H1 (cell line): ENCODE data around the gene TIFAB. TPM values are rescaled to one million over a fixed set of nuclear protein-coding genes. Genes with fewer than 3 reads are reported as not detected.

Experiments used
- CTCF ChIA-PET: fragments of 300-600 bp; sonication (Branson Sonifier 250); formaldehyde crosslinking; loops from one replicate; lab custom pipeline; 2021; ENCODE audit not compliant: partially characterized antibody; lab: Charles Lee
- POLR2A ChIA-PET: fragments of 300-600 bp; sonication (Branson Sonifier 250); formaldehyde crosslinking; loops from one replicate; lab custom pipeline; 2021; ENCODE audit warnings: inconsistent platforms; ENCODE audit not compliant: partially characterized antibody; lab: Charles Lee
- DNase-seq, 2 experiments: peaks; one replicate each; pipeline versions ENCODE4 v3.0.0 to v3.0.0-alpha.2; 2010 to 2022; ENCODE audit warnings: low spot score in 2 of 2, low read depth in 1 of 2, mixed read lengths in 1 of 2
- FAIRE-seq: peaks from 2 replicates; lab custom pipeline; 2011; peaks lifted over from hg19 to GRCh38; lab: Jason Lieb, UNC
- H2AFZ ChIP-seq: 2 replicates; pipeline ENCODE4 v1.8.1; 2012; ENCODE audit warnings: low read length, inconsistent platforms
- H2AK5ac ChIP-seq: 2 replicates; pipeline ENCODE4 v1.6.1; 2013; ENCODE audit warnings: low read depth, low read length
- H2BK120ac ChIP-seq: replicated peaks from 2 replicates; pipeline ENCODE3; 2013; ENCODE audit warnings: low read depth, low read length, inconsistent platforms
- H2BK12ac ChIP-seq: 2 replicates; pipeline ENCODE4 v1.6.1; 2013; ENCODE audit warnings: low read depth, low read length
- H2BK15ac ChIP-seq: 2 replicates; pipeline ENCODE4 v1.6.1; 2013; ENCODE audit warnings: low read length
- H2BK20ac ChIP-seq: 2 replicates; pipeline ENCODE4 v1.6.1; 2013; ENCODE audit warnings: low read length
- H2BK5ac ChIP-seq: 2 replicates; pipeline ENCODE4 v1.6.1; 2013; ENCODE audit warnings: low read depth, low read length
- H3K14ac ChIP-seq: 2 replicates; pipeline ENCODE4 v1.6.1; 2013; ENCODE audit warnings: inconsistent platforms; ENCODE audit not compliant: insufficient read length
- H3K18ac ChIP-seq: 2 replicates; pipeline ENCODE4 v1.6.1; 2013; ENCODE audit warnings: low read length; ENCODE audit errors: extremely low read depth
- H3K23ac ChIP-seq: 2 replicates; pipeline ENCODE4 v1.6.1; 2013; ENCODE audit warnings: inconsistent platforms; ENCODE audit not compliant: insufficient read length
- H3K23me2 ChIP-seq: 2 replicates; pipeline ENCODE4 v1.6.1; 2013; ENCODE audit warnings: low read depth, low read length
- H3K27ac ChIP-seq: 2 replicates; pipeline ENCODE4 v1.6.1; 2011; ENCODE audit warnings: low read depth, low read length, inconsistent platforms
- H3K27me3 ChIP-seq, 4 experiments: replicated peaks in 1 of 4; 1 replicate in 1 of 4; 2 replicates in 3 of 4; pipeline versions ENCODE4 v1.6.1 to v1.8.1; 2011 to 2013; ENCODE audit warnings: low read length in 3 of 4, mild to moderate bottlenecking in 3 of 4, inconsistent platforms in 2 of 4, mixed read lengths in 2 of 4, moderate library complexity in 1 of 4; ENCODE audit not compliant: control insufficient read depth in 3 of 4, insufficient read depth in 3 of 4; ENCODE audit errors: extremely low read depth in 1 of 4
- H3K36me3 ChIP-seq, 4 experiments: 2 replicates each; pipeline versions ENCODE4 v1.6.1 to v1.8.1; 2011 to 2013; ENCODE audit warnings: mild to moderate bottlenecking in 4 of 4, low read length in 3 of 4, moderate library complexity in 2 of 4, control low read depth in 1 of 4, inconsistent platforms in 1 of 4; ENCODE audit not compliant: insufficient read depth in 4 of 4, control insufficient read depth in 2 of 4
- H3K4ac ChIP-seq: replicated peaks from 2 replicates; pipeline ENCODE3; 2013; ENCODE audit warnings: low read length, low read depth, mixed read lengths, inconsistent platforms; ENCODE audit not compliant: insufficient read length
- H3K4me1 ChIP-seq, 4 experiments: replicated peaks in 1 of 4; 1 replicate in 1 of 4; 2 replicates in 3 of 4; pipeline versions ENCODE4 v1.6.1 to v1.8.1; 2011 to 2013; ENCODE audit warnings: low read length in 3 of 4, inconsistent platforms in 2 of 4, mixed read lengths in 1 of 4; ENCODE audit not compliant: insufficient read depth in 4 of 4, control insufficient read depth in 3 of 4
- H3K4me2 ChIP-seq, 2 experiments: 2 replicates each; pipeline versions ENCODE4 v1.6.1 to v1.8.1; 2011 to 2013; ENCODE audit warnings: low read depth in 2 of 2, low read length in 2 of 2, control low read depth in 1 of 2, inconsistent platforms in 1 of 2, mild to moderate bottlenecking in 1 of 2; ENCODE audit not compliant: insufficient read depth in 1 of 2
- H3K4me3 ChIP-seq, 4 experiments: fragments of 200-600, 300-600 bp in 1 of 4; sonication (generic), shearing (Covaris generic), sonication (Bioruptor Twin) in 1 of 4; 2 replicates each; pipeline versions ENCODE4 v1.5.1 to v1.8.1; 2011 to 2016; ENCODE audit warnings: low read length in 4 of 4, low read depth in 3 of 4, control low read depth in 2 of 4, inconsistent platforms in 2 of 4, mild to moderate bottlenecking in 2 of 4, mixed read lengths in 1 of 4, moderate library complexity in 1 of 4; ENCODE audit not compliant: insufficient read depth in 2 of 4; ENCODE audit errors: extremely low read depth in 1 of 4
- H3K56ac ChIP-seq: replicated peaks from 2 replicates; pipeline ENCODE3; 2013; ENCODE audit warnings: low read depth, mild to moderate bottlenecking, mixed read lengths, low read length, inconsistent platforms; ENCODE audit not compliant: insufficient read length
- H3K79me1 ChIP-seq: 2 replicates; pipeline ENCODE4 v1.6.1; 2013; ENCODE audit warnings: low read depth, low read length, control low read depth
- H3K79me2 ChIP-seq, 2 experiments: 2 replicates each; pipeline versions ENCODE4 v1.6.1 to v1.8.1; 2012 to 2013; ENCODE audit warnings: low read length in 2 of 2, mild to moderate bottlenecking in 2 of 2, inconsistent platforms in 1 of 2; ENCODE audit not compliant: insufficient read depth in 2 of 2, control insufficient read depth in 1 of 2
- H3K9ac ChIP-seq, 4 experiments: replicated peaks in 1 of 4; 1 replicate in 1 of 4; 2 replicates in 3 of 4; pipeline versions ENCODE4 v1.6.1 to v1.8.1; 2011 to 2013; ENCODE audit warnings: low read depth in 3 of 4, low read length in 3 of 4, control low read depth in 2 of 4, mild to moderate bottlenecking in 2 of 4, moderate library complexity in 2 of 4, inconsistent platforms in 1 of 4; ENCODE audit errors: extremely low read depth in 1 of 4
- H3K9me3 ChIP-seq, 2 experiments: 2 replicates each; pipeline versions ENCODE4 v1.6.1 to v1.8.1; 2012 to 2013; ENCODE audit warnings: mild to moderate bottlenecking in 2 of 2, moderate library complexity in 2 of 2, control low read depth in 1 of 2, inconsistent platforms in 1 of 2, low read depth in 1 of 2, low read length in 1 of 2, mixed read lengths in 1 of 2; ENCODE audit not compliant: insufficient read depth in 2 of 2
- H4K20me1 ChIP-seq, 2 experiments: replicated peaks in 1 of 2; 2 replicates each; pipeline versions ENCODE3 to v1.8.1; 2011 to 2013; ENCODE audit warnings: inconsistent platforms in 2 of 2, low read length in 2 of 2, mild to moderate bottlenecking in 1 of 2; ENCODE audit not compliant: insufficient read depth in 2 of 2, control insufficient read depth in 1 of 2
- H4K5ac ChIP-seq: 2 replicates; pipeline ENCODE4 v1.6.1; 2013; ENCODE audit warnings: low read length, low read depth, mixed read lengths, inconsistent platforms; ENCODE audit not compliant: insufficient read length
- H4K8ac ChIP-seq: 2 replicates; pipeline ENCODE4 v1.8.0; 2013; ENCODE audit warnings: mild to moderate bottlenecking, moderate library complexity, low read length, inconsistent platforms; ENCODE audit not compliant: insufficient read depth; ENCODE audit errors: extremely low read depth
- H4K91ac ChIP-seq: replicated peaks from 2 replicates; pipeline ENCODE3; 2013; ENCODE audit warnings: low read length, mixed read lengths, inconsistent platforms; ENCODE audit not compliant: insufficient read length
- ASH2L ChIP-seq: fragments of 200-600, 300-600 bp; sonication (generic); IDR thresholded peaks from one replicate; pipeline ENCODE4 v1.7.1; 2017; ENCODE audit warnings: low read length
- CEBPB ChIP-seq: IDR thresholded peaks from 2 replicates; pipeline ENCODE4 v1.6.1; 2012; ENCODE audit warnings: low read depth, low read length
- GABPA ChIP-seq: IDR thresholded peaks from 2 replicates; pipeline ENCODE4 v1.6.1; 2011; ENCODE audit warnings: mild to moderate bottlenecking, low read length, moderate library complexity, borderline replicate concordance; ENCODE audit not compliant: insufficient read depth
- JUN ChIP-seq: IDR thresholded peaks from 2 replicates; pipeline ENCODE4 v1.6.1; 2011; ENCODE audit warnings: low read depth, mild to moderate bottlenecking, improper control_type of control experiment, low read length
- JUND ChIP-seq: IDR thresholded peaks from 2 replicates; pipeline ENCODE4 v1.6.1; 2011; ENCODE audit warnings: mild to moderate bottlenecking, improper control_type of control experiment, low read length
- POLR2A ChIP-seq, 2 experiments: IDR thresholded peaks; 1 replicate in 1 of 2; 2 replicates in 1 of 2; pipeline ENCODE4 v1.6.1; 2011; ENCODE audit warnings: low read depth in 2 of 2, low read length in 2 of 2, mild to moderate bottlenecking in 2 of 2; ENCODE audit errors: control extremely low read depth in 1 of 2
- POLR2AphosphoS5 ChIP-seq: IDR thresholded peaks from 2 replicates; pipeline ENCODE4 v1.6.1; 2011; ENCODE audit warnings: low read depth, low read length
- TAF1 ChIP-seq: IDR thresholded peaks from 2 replicates; pipeline ENCODE4 v1.6.1; 2011; ENCODE audit warnings: mild to moderate bottlenecking, low read depth, low read length
- whole genome bisulfite sequencing, 2 experiments: shearing (Covaris generic) in 1 of 2; methylation state at CpG; one replicate each; pipeline versions ENCODE4 v1.1.6 to v1.1.7; 2013 to 2015; ENCODE audit warnings: low lambda C conversion rate in 2 of 2, mixed read lengths in 2 of 2, inconsistent platforms in 1 of 2, low coverage in 1 of 2, missing lambda C conversion rate in 1 of 2; ENCODE audit not compliant: insufficient replicate concordance in 2 of 2, insufficient coverage in 1 of 2, insufficient read length in 1 of 2; ENCODE audit errors: extremely low coverage in 1 of 2, missing lambda C conversion rate in 1 of 2; 5-methylcytosine and 5-hydroxymethylcytosine counted together
- polyA plus RNA-seq, 7 experiments: library from polyadenylated mRNA; depleted of rRNA in 3 of 7; stranded (reverse) in 5 of 7; unstranded in 2 of 7; fragments of >200 nt in 5 of 7; fragments of 200-250 nt in 2 of 7; gene quantifications; 1 replicate in 5 of 7; 2 replicates in 1 of 7; 4 replicates in 1 of 7; pipeline versions ENCODE4 v1.2.1 to v1.2.3, GENCODE V29; 2011 to 2013; ENCODE audit warnings: missing spikeins in 2 of 7, mixed read lengths in 2 of 7
- total RNA-seq: library from RNA; stranded (reverse); fragmentation: NEBNext Ultra II Directional; extraction: Animal tissue kit (Norgen Biotek cat#: 25700); gene quantifications from 2 replicates; pipeline ENCODE4 v1.2.1, GENCODE V29; 2021

TIFAB gene
- total and polyA plus RNA-seq, 2 of the 8 experiments (the other 6 are each of a cell fraction or from before 2014, with no cell fraction given): not detected

DNA sequence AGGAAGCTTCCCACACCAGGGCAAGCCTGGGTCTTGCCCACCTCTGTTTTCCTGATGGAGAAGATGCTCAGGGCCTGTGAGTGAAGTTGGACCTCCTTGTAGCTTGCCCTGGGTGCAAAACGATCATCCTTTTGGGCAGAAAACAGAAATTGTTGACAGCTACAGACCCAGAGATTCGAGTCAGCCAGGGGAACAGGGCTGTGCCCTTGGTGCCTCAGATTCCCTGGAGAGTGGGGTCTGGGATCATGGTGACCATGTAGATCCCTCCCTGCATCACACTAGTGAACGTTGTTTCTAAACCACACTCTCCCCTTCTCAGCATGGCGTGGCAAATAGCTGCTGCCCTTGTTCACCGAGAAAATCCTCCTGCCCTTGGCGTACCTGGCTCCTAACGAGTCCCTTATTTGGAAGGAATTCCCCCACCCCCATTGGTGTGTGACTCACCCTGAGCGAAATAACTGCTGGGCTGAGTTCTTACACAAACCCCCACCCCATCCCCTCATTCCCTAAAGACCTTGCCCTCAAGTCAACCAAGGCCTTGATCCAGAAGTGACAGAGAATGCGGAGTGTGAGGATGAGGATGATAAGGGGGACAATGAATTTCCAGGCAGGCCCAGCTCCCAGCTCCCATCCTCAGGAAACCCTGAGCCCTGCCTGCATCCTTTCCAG is 3.9 kb downstream of the TIFAB start:
- H3K9me3 ChIP-seq: no peaks in the 10 kb centered on the region
- peak in 1 of 2 experiments; percentile 21 for DNase-seq
- no peak overlapping the region for H2BK5ac ChIP-seq
- H2AFZ ChIP-seq: peak overlapping the region; percentile 50; the same call in 1 of the 2 replicates
- H3K56ac ChIP-seq: no peak overlapping the region
- H3K79me2 ChIP-seq: no peaks in the 10 kb centered on the region
- no peak overlapping the region for H2BK15ac ChIP-seq
- WGBS, 2 experiments: 61% methylated on average over 9 of the region's 9 CpGs; no CpG with 5 or more reads in 1 of the 2 experiments
- no peak overlapping the region for H3K27ac ChIP-seq
- CTCF ChIA-PET: interaction anchor here (0.6 to 19.4 kb wide), 6 partner anchors 12 to 1893 kb away, joined by 3 to 264 read pairs (median 4); no protein-coding TSS in a partner anchor
- H3K9ac ChIP-seq: no peak overlapping the region
- no peak overlapping the region for H2AK5ac ChIP-seq
- no peaks in the 10 kb centered on the region for H3K79me1 ChIP-seq
- H3K23ac ChIP-seq: no peak overlapping the region
- no peak overlapping the region for H3K4me2 ChIP-seq
- no peak overlapping the region for H2BK120ac ChIP-seq
- H4K91ac ChIP-seq: no peak overlapping the region
- TF ChIP-seq CEBPB (no peak), POLR2A (IDR thresholded peaks at IDR 0.05; ENCODE audit: control extremely low read depth in 1 of 2, low read depth in 2 of 2, low read length in 2 of 2) (no peak), TAF1 (no peak), JUND (peak; percentile 64; the same call in 1 of the 2 replicates), POLR2AphosphoS5 (no peak), ASH2L (no peak), GABPA (no peak), JUN (no peak)
- no peak overlapping the region for H2BK12ac ChIP-seq
- H3K18ac ChIP-seq: no peak overlapping the region
- H3K27me3 ChIP-seq: peaks cover 0 to 3% (median 0%) of the 10 kb centered on the region in 4 experiments; a peak in 2 of 7 replicates
- H4K5ac ChIP-seq: no peak overlapping the region
- H3K36me3 ChIP-seq: no peaks in the 10 kb centered on the region
- no peak overlapping the region for H3K4ac ChIP-seq
- no peak overlapping the region for H3K4me3 ChIP-seq
- FAIRE-seq: no peak
- peaks cover 0 to 3% (median 1%) of the 10 kb centered on the region in 4 experiments; a peak in 2 of 7 replicates for H3K4me1 ChIP-seq
- H4K20me1 ChIP-seq: no peaks in the 10 kb centered on the region
- H3K14ac ChIP-seq: no peak overlapping the region
- H4K8ac ChIP-seq: no peak overlapping the region
- no peaks in the 10 kb centered on the region for H3K23me2 ChIP-seq
- no peak overlapping the region for H2BK20ac ChIP-seq
- POLR2A ChIA-PET: no interaction called here
